Neural cell (in vitro differentiated cells): ENCODE data around the gene IL21R.

ENCODE experiments used
- EP300 ChIP-seq: fragments of 450-650 bp; conservative IDR thresholded peaks from 2 replicates; pipeline ENCODE4 v1.6.1; 2014; ENCODE audit warnings: antibody characterized with exemption, mild to moderate bottlenecking, moderate library complexity; ENCODE audit not compliant: poor library complexity, severe bottlenecking
- EZH2 ChIP-seq: fragments of 200-600, 300-800 bp; shearing (Covaris generic), sonication (generic); IDR thresholded peaks from 2 replicates; pipeline ENCODE4 v1.6.1; 2014; ENCODE audit warnings: antibody characterized with exemption, low read length, borderline replicate concordance, mild to moderate bottlenecking; ENCODE audit not compliant: insufficient read depth, poor library complexity, severe bottlenecking
- MXI1 ChIP-seq: fragments of 450-650 bp; conservative IDR thresholded peaks from 2 replicates; pipeline ENCODE4 v1.6.1; 2014; ENCODE audit warnings: antibody characterized with exemption, mild to moderate bottlenecking; ENCODE audit not compliant: poor library complexity, severe bottlenecking
- POLR2AphosphoS5 ChIP-seq: IDR thresholded peaks from 2 replicates; pipeline ENCODE4 v1.6.1; 2012
- TAF1 ChIP-seq: IDR thresholded peaks from 2 replicates; pipeline ENCODE4 v1.6.1; 2012; ENCODE audit warnings: low read depth
- TF ChIP-seq, protein P1 (sequence below): fragments of 450-650 bp; IDR thresholded peaks from 2 replicates; pipeline ENCODE4 v1.5.1; 2014; ENCODE audit warnings: antibody characterized with exemption, mild to moderate bottlenecking, moderate library complexity; ENCODE audit not compliant: poor library complexity, severe bottlenecking
- TF ChIP-seq, protein P2 (sequence below): IDR thresholded peaks from 2 replicates; pipeline ENCODE4 v1.6.1; 2012; ENCODE audit warnings: borderline replicate concordance

- TF ChIP-seq, protein P1, sequence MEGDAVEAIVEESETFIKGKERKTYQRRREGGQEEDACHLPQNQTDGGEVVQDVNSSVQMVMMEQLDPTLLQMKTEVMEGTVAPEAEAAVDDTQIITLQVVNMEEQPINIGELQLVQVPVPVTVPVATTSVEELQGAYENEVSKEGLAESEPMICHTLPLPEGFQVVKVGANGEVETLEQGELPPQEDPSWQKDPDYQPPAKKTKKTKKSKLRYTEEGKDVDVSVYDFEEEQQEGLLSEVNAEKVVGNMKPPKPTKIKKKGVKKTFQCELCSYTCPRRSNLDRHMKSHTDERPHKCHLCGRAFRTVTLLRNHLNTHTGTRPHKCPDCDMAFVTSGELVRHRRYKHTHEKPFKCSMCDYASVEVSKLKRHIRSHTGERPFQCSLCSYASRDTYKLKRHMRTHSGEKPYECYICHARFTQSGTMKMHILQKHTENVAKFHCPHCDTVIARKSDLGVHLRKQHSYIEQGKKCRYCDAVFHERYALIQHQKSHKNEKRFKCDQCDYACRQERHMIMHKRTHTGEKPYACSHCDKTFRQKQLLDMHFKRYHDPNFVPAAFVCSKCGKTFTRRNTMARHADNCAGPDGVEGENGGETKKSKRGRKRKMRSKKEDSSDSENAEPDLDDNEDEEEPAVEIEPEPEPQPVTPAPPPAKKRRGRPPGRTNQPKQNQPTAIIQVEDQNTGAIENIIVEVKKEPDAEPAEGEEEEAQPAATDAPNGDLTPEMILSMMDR: no peak
- TF ChIP-seq POLR2AphosphoS5 (no peak), TAF1 (no peak), EZH2 (no peak), MXI1 (no peak), EP300 (no peak)
- TF ChIP-seq, protein P2, sequence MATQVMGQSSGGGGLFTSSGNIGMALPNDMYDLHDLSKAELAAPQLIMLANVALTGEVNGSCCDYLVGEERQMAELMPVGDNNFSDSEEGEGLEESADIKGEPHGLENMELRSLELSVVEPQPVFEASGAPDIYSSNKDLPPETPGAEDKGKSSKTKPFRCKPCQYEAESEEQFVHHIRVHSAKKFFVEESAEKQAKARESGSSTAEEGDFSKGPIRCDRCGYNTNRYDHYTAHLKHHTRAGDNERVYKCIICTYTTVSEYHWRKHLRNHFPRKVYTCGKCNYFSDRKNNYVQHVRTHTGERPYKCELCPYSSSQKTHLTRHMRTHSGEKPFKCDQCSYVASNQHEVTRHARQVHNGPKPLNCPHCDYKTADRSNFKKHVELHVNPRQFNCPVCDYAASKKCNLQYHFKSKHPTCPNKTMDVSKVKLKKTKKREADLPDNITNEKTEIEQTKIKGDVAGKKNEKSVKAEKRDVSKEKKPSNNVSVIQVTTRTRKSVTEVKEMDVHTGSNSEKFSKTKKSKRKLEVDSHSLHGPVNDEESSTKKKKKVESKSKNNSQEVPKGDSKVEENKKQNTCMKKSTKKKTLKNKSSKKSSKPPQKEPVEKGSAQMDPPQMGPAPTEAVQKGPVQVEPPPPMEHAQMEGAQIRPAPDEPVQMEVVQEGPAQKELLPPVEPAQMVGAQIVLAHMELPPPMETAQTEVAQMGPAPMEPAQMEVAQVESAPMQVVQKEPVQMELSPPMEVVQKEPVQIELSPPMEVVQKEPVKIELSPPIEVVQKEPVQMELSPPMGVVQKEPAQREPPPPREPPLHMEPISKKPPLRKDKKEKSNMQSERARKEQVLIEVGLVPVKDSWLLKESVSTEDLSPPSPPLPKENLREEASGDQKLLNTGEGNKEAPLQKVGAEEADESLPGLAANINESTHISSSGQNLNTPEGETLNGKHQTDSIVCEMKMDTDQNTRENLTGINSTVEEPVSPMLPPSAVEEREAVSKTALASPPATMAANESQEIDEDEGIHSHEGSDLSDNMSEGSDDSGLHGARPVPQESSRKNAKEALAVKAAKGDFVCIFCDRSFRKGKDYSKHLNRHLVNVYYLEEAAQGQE: no peak
Measured at GRCh38 chr16:27387724-27388123, 14.2 kb upstream of the IL21R start.
